ENCODE data around the gene ARFGAP2.
"Not testable (repeated sequence)": the region's sequence is repeated elsewhere in the genome, so short reads cannot be mapped to it uniquely, and the experiment has no call there.

The ARFGAP2 gene

DNA sequence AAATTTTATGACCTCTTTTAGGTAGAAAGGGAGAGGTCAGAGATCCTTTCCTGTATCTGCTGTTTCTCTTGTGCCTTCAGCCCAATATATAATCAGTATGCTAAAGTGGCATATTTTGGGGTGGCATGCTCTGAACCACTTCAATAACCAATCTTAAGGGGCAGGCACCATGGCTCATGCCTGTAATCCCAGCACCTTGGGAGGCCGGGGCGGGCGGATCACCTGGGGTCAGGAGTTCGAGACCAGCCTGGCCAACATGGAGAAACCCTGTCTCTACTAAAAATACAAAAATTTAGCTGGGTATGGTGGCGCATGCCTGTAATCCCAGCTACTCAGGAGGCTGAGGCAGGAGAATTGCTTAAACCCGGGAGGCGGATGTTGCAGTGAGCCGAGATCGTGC lies 21.5 kb upstream of the ARFGAP2 start:
- H3K9me3 Mint-ChIP-seq, H3K4me1 Mint-ChIP-seq, H3K27me3 Mint-ChIP-seq, H3K4me3 Mint-ChIP-seq, H3K27ac Mint-ChIP-seq, H3K36me3 Mint-ChIP-seq: not testable (repeated sequence)

DNA sequence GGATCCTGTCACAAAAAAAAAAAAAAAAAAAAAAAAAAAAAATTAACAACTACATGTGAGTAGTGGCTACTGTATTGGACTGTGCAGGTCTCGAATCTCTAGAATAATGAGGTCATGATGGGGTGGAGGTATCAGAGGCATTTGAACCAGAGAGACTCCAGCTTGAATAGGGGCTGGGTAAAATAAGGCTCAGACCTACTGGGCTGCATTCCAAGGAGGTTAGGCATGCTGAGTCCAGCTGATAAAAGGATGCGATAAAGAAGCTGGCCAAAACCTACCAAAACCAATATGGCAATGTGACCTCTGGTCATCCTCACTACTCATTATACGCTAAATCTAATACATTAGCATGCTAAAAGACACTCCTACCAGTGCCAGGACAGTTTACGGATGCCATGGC lies 15.4 kb upstream of the ARFGAP2 start:
- Mint-ChIP-seq H3K27ac (no peak overlapping the region), H3K9me3 (no peaks in the 10 kb centered on the region), H3K4me3 (no peak overlapping the region), H3K36me3 (no peaks in the 10 kb centered on the region), H3K4me1 (no peaks in the 10 kb centered on the region), H3K27me3 (no peaks in the 10 kb centered on the region)

GRCh38 chr11:47191137-47191536 lies 14.5 kb upstream of the ARFGAP2 start:
- not testable (repeated sequence) for H3K27me3 Mint-ChIP-seq, H3K27ac Mint-ChIP-seq, H3K4me3 Mint-ChIP-seq, H3K9me3 Mint-ChIP-seq, H3K4me1 Mint-ChIP-seq, H3K36me3 Mint-ChIP-seq

GRCh38 chr11:47189100-47189834 lies 12.6 kb upstream of the ARFGAP2 start:
- no peak overlapping the region for H3K4me3 Mint-ChIP-seq
- no peaks in the 10 kb centered on the region for H3K9me3 Mint-ChIP-seq
- H3K27ac Mint-ChIP-seq, result no peak overlapping the region
- H3K4me1 Mint-ChIP-seq, result peaks cover 5% of the 10 kb centered on the region
- H3K27me3 Mint-ChIP-seq, result peaks cover 2% of the 10 kb centered on the region
- no peaks in the 10 kb centered on the region for H3K36me3 Mint-ChIP-seq

DNA sequence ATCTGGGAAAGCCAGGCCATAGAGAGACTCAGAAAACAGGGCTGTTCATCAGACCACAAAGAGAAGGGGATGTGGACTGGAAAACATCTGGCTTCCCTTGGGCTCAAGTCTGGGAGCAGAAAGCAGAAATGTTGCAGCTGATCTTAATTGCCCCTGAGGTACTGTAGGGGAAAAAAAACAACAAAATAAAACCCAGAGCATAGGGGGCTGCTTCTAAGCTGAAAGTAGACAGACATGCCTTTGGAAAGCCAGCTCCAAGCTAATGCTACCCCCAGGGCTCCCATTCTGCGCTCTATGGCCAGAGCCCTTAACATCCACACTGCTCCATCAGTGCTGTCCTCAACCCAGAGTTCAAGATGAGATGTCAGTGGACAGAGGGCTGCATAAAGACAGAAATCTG lies 11.6 kb upstream of the ARFGAP2 start:
- Mint-ChIP-seq H3K4me3 (no peak overlapping the region), H3K27ac (no peak overlapping the region), H3K36me3 (no peaks in the 10 kb centered on the region), H3K27me3 (peaks cover 5% of the 10 kb centered on the region), H3K9me3 (no peaks in the 10 kb centered on the region), H3K4me1 (peaks cover 5% of the 10 kb centered on the region)

GRCh38 chr11:47187723-47188122 lies 11.0 kb upstream of the ARFGAP2 start:
- Mint-ChIP-seq H3K4me1 (peaks cover 5% of the 10 kb centered on the region), H3K36me3 (no peaks in the 10 kb centered on the region), H3K27ac (no peak overlapping the region), H3K4me3 (no peak overlapping the region), H3K27me3 (peaks cover 5% of the 10 kb centered on the region), H3K9me3 (no peaks in the 10 kb centered on the region)

DNA sequence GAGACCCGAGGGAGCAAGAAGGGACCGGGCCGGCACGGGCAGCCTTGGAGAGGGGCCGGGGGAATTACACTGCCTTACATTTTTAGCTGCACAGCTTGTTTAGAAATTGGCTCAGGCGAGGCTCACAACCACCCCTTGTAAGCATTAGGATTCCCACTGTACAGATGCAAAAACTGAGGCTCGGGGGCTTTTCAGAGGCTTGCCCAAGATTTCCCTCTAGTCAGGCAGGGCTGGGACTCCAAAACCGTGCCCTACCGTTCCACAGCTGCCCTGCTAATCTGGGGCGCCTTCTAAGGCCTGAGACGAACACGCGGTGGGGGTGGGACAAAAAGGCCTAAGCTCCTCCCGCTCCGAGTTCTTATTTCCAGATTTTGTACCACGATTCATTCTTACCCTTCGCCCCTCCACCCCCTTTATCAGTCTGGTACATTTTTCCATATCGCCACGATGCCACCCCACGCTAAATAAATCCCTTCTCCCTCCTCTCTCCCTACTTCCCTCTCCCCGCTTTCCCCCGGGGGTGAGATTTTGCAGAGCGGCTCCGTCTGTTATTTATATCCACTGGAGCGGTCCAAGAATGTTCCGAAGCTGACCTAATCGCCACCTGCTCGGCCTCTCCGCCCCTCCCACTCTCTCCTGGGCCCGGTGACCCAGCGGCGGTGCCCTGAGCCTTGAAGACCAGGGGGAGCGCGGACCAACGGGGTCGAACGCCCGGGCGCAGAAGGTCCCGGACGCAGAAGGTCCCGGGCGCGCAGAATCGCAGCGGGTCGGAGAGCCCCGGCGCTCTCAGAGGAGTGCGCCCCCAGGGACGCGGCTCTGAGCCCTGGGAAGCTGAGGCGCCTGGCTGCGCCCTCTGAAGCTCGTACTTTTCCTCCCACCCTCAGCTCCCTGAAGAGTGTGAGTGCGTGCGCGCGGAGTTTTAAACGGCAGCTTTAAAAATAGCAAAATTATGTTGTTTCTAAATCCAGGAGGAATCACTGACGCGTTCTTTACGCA lies 10.3 kb upstream of the ARFGAP2 start:
- no peaks in the 10 kb centered on the region for H3K9me3 Mint-ChIP-seq
- H3K27me3 Mint-ChIP-seq, result peaks cover 5% of the 10 kb centered on the region
- H3K36me3 Mint-ChIP-seq, result no peaks in the 10 kb centered on the region
- peaks cover 5% of the 10 kb centered on the region for H3K4me1 Mint-ChIP-seq
- peak overlapping the region; percentile 77 for H3K4me3 Mint-ChIP-seq
- H3K27ac Mint-ChIP-seq, result peak overlapping the region; percentile 41

GRCh38 chr11:47186076-47186699 lies 9.5 kb upstream of the ARFGAP2 start, which contains the start of gene PACSIN3:
Gene PACSIN3, minus strand, starts transcription at chr11:47186434. Its CDS starts 3,707 bp downstream, at chr11:47182727.
- Mint-ChIP-seq H3K36me3 (no peaks in the 10 kb centered on the region), H3K27ac (peak within 1 kb of the TSS; percentile 41), H3K9me3 (no peaks in the 10 kb centered on the region), H3K4me1 (peaks cover 5% of the 10 kb centered on the region), H3K4me3 (peak within 1 kb of the TSS; percentile 77), H3K27me3 (peaks cover 5% of the 10 kb centered on the region)

DNA sequence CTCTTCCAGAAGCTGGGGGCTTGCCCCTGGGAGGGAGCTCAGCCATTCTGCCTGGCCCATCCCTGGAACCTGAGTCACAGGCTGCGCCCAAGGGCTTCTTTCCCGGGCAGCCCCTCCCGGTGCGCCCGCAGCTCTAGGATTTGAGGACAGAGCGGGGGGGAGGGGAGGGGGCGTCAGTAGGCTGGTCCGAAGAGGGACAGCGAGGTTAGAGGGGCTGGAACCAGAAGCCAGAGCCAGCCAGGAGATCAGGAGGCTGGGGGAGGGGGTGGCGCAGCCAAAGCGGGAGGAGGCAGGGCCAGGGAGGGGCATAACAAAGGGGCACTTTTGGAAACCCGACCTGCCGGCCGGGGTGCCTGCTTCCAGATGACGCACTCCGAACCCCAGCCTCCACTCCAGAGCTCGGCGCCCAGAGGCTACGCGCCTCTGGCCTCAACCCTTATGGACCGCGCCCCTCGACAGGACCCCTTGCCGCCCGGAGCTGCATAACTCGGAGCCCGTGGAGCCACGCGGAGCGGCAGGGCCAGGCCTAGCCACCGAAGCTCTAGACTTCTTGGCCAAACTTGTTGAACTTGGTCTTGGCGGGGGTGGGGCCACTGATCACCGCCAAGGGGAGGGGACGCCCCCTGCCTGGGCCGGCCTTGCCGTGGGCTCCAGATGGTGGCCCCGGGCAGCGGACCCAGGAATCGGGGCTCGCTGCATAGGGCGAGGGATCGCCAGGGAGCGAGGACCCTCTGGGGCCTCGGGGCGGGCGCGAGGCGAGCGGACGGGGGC lies 8.8 kb upstream of the ARFGAP2 start:
- H3K27ac Mint-ChIP-seq, result no peak overlapping the region

DNA sequence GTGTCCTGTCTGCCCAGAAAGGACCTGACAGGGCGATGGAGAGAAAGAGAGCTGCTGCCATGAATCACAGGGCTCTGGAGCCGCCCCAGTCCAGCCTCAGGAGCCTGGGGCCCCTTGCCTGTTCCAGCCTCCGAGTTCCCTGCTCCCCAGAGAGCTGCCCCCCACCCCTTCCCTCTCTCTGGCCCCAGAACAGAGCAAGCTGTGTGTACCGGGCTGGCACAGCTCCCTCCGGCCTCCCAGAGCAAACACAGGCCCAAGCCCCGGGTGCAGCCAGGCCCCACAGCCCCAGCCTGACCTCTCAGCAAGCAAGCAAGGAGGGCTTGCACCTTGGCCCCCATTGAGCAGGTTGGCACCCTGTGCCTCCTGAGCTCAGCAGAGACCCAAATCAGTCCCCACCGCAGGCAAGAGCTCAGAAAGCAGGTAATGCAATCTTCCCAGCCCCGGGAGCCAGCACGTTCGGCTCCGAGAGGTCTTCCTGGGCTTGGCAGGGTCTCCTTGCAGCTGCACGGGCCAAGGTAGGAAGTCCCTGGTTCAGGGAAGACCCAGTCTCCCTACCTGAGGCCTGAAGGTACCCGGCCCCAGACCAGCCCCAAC lies 8.1 kb upstream of the ARFGAP2 start:
- Mint-ChIP-seq H3K4me3 (peak overlapping the region; percentile 23), H3K4me1 (peaks cover 5% of the 10 kb centered on the region), H3K27ac (no peak overlapping the region), H3K27me3 (peaks cover 5% of the 10 kb centered on the region), H3K9me3 (no peaks in the 10 kb centered on the region), H3K36me3 (no peaks in the 10 kb centered on the region)

More for the DNA sequence above, 8.8 kb upstream of the ARFGAP2 start:
- peaks cover 5% of the 10 kb centered on the region for H3K27me3 Mint-ChIP-seq
- H3K4me1 Mint-ChIP-seq, result peaks cover 5% of the 10 kb centered on the region
- no peaks in the 10 kb centered on the region for H3K36me3 Mint-ChIP-seq
- H3K9me3 Mint-ChIP-seq, result no peaks in the 10 kb centered on the region
- H3K4me3 Mint-ChIP-seq, result peak overlapping the region; percentile 30

DNA sequence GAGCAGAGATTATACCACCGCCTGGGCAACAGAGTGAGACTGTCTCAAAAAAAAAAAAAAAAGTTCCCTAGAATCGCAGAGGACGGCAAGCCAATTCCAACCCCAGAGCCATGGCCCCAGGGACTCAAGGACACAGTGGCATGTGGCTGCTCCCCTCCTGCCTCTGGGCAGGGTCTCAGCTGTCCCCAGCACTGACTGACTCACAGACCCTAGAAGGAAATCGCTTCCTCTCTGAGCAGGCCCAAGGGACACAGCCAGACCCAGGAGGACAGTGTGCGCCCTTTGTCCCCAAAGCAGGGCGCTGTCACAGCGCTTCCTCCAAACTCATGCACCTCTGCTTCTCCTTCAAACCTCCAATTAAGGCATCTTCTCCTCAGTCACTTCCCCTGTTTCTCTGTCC lies 7.3 kb upstream of the ARFGAP2 start:
- Mint-ChIP-seq H3K36me3 (no peaks in the 10 kb centered on the region), H3K4me1 (peaks cover 13% of the 10 kb centered on the region), H3K4me3 (peak overlapping the region; percentile 11), H3K27ac (no peak overlapping the region), H3K27me3 (peaks cover 6% of the 10 kb centered on the region), H3K9me3 (no peaks in the 10 kb centered on the region)

GRCh38 chr11:47183031-47183856 lies 6.6 kb upstream of the ARFGAP2 start:
- Mint-ChIP-seq H3K4me1 (peaks cover 14% of the 10 kb centered on the region), H3K27me3 (peaks cover 6% of the 10 kb centered on the region), H3K9me3 (no peaks in the 10 kb centered on the region), H3K36me3 (no peaks in the 10 kb centered on the region), H3K4me3 (peak overlapping the region; percentile 11), H3K27ac (no peak overlapping the region)

DNA sequence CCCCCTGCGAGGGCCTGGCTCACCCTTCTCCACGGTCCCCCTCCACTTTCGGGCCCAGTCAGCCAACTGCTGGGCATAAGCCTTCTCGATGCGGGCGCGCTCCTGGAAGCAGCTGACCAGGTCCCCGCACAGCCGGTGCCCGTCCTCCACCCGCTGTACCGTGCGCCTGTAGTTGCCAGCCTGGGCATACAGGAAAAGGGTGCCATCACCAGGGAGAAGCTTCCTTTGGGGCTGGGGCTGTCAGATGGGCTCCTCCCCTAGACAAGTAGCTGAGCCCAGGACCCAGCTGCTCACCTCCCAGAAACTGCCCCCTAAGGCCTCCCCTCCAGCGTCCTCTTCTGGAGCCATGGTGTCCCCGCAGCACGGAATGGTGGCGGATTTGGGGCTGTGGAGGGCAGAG lies 5.7 kb upstream of the ARFGAP2 start:
- H3K9me3 Mint-ChIP-seq, result no peaks in the 10 kb centered on the region
- H3K4me1 Mint-ChIP-seq, result peaks cover 15% of the 10 kb centered on the region
- H3K4me3 Mint-ChIP-seq, result no peak overlapping the region
- peaks cover 6% of the 10 kb centered on the region for H3K27me3 Mint-ChIP-seq
- no peak overlapping the region for H3K27ac Mint-ChIP-seq
- no peaks in the 10 kb centered on the region for H3K36me3 Mint-ChIP-seq

GRCh38 chr11:47181271-47181670 lies 4.6 kb upstream of the ARFGAP2 start:
- Mint-ChIP-seq H3K27ac (no peak overlapping the region), H3K36me3 (no peaks in the 10 kb centered on the region), H3K9me3 (no peaks in the 10 kb centered on the region), H3K4me1 (peaks cover 13% of the 10 kb centered on the region), H3K4me3 (no peak overlapping the region), H3K27me3 (peaks cover 6% of the 10 kb centered on the region)
